ENCODE data around the gene CDH4. TPM values are rescaled to one million over a fixed set of nuclear protein-coding genes. Genes with fewer than 3 reads are reported as not detected.

Gene CDH4
- total and polyA plus RNA-seq, 2 of the 13 experiments (the other 11 are each of a cell fraction or from before 2014, with no cell fraction given), result not detected

- CTCF ChIA-PET (ENCODE audit: low intra/inter-chr PET ratio, low total read pairs), result no interaction called here
- POLR2A ChIA-PET, result no interaction called here
- Histone ChIP-seq H3K9ac (ENCODE audit: insufficient read depth, low read depth, low read length) (no peak overlapping the region), H3K4me1 (ENCODE audit: insufficient read depth, low read length) (no peaks in the 10 kb centered on the region), H3K9me3 (ENCODE audit: low read length) (peaks cover 12% of the 10 kb centered on the region), H4K20me1 (ENCODE audit: insufficient read depth, low read length) (no peaks in the 10 kb centered on the region), H3K27me3 (ENCODE audit: control insufficient read depth in 1 of 2, insufficient read depth in 2 of 2, low read length in 2 of 2) (peaks cover 7 to 86% of the 10 kb centered on the region in 2 experiments), H3K4me2 (ENCODE audit: low read depth, low read length) (no peak overlapping the region), H2AFZ (ENCODE audit: low read length) (no peak overlapping the region), H3K36me3 (replicated peaks in 1 of 2; ENCODE audit: control insufficient read depth in 1 of 2, insufficient read depth in 2 of 2, low read length in 2 of 2) (no peaks in the 10 kb centered on the region), H3K27ac (ENCODE audit: extremely low read length, insufficient read depth, low read length) (no peak overlapping the region), H3K79me2 (ENCODE audit: insufficient read depth, low read length) (no peaks in the 10 kb centered on the region), H3K4me3 (replicated peaks in 1 of 3; ENCODE audit: insufficient read depth in 1 of 3, low read depth in 2 of 3, low read length in 3 of 3) (no peak overlapping the region)
- intact Hi-C loops (cut with micrococcal nuclease; ENCODE audit: unreplicated experiment) (no loop called here), in situ Hi-C loops (cut with HindIII; ENCODE audit: extremely low pct_ligation_motif_present, low pct_unique_long_range_greater_than_20kb) (no loop called here)
- 24% methylated on average over 21 of the region's 24 CpGs for WGBS (ENCODE audit: low lambda C conversion rate)
- ATAC-seq (no peak), DNase-seq (ENCODE audit: low spot score) (no peak), FAIRE-seq (no peak)
- TF ChIP-seq ZNF598 (CRISPR knock-in tag; IDR thresholded peaks at IDR 0.05; ENCODE audit: borderline replicate concordance), result no peak
- TF ChIP-seq MTA1 (CRISPR knock-in tag; IDR thresholded peaks at IDR 0.05; ENCODE audit: borderline replicate concordance), result 0 out of 2 replicates have a peak, but pooled peaks have one; percentile 26
- no peak for TF ChIP-seq AHR (CRISPR knock-in tag; IDR thresholded peaks at IDR 0.05)
- TF ChIP-seq, protein P1, sequence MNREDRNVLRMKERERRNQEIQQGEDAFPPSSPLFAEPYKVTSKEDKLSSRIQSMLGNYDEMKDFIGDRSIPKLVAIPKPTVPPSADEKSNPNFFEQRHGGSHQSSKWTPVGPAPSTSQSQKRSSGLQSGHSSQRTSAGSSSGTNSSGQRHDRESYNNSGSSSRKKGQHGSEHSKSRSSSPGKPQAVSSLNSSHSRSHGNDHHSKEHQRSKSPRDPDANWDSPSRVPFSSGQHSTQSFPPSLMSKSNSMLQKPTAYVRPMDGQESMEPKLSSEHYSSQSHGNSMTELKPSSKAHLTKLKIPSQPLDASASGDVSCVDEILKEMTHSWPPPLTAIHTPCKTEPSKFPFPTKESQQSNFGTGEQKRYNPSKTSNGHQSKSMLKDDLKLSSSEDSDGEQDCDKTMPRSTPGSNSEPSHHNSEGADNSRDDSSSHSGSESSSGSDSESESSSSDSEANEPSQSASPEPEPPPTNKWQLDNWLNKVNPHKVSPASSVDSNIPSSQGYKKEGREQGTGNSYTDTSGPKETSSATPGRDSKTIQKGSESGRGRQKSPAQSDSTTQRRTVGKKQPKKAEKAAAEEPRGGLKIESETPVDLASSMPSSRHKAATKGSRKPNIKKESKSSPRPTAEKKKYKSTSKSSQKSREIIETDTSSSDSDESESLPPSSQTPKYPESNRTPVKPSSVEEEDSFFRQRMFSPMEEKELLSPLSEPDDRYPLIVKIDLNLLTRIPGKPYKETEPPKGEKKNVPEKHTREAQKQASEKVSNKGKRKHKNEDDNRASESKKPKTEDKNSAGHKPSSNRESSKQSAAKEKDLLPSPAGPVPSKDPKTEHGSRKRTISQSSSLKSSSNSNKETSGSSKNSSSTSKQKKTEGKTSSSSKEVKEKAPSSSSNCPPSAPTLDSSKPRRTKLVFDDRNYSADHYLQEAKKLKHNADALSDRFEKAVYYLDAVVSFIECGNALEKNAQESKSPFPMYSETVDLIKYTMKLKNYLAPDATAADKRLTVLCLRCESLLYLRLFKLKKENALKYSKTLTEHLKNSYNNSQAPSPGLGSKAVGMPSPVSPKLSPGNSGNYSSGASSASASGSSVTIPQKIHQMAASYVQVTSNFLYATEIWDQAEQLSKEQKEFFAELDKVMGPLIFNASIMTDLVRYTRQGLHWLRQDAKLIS (CRISPR knock-in tag; IDR thresholded peaks at IDR 0.05), result no peak
- no peak for TF ChIP-seq ZNF234 (CRISPR knock-in tag; conservative IDR thresholded peaks at IDR 0.05)
- TF ChIP-seq HMG20A (CRISPR knock-in tag; IDR thresholded peaks at IDR 0.05; ENCODE audit: borderline replicate concordance), result no peak
- no TSS peak for BruUV-seq (replicated peaks)
Observed at GRCh38 chr20:61869750-61870507, 617.9 kb downstream of the CDH4 start.

Data from HepG2 (cell line).